ENCODE data around the gene SDF2L1. TPM values are rescaled to one million over a fixed set of nuclear protein-coding genes. Genes with fewer than 3 reads are reported as not detected.

The SDF2L1 gene
- total and polyA plus RNA-seq, 2 of the 13 experiments (the other 11 are each of a cell fraction or from before 2014, with no cell fraction given), result 18.0 to 57.4 TPM

DNA sequence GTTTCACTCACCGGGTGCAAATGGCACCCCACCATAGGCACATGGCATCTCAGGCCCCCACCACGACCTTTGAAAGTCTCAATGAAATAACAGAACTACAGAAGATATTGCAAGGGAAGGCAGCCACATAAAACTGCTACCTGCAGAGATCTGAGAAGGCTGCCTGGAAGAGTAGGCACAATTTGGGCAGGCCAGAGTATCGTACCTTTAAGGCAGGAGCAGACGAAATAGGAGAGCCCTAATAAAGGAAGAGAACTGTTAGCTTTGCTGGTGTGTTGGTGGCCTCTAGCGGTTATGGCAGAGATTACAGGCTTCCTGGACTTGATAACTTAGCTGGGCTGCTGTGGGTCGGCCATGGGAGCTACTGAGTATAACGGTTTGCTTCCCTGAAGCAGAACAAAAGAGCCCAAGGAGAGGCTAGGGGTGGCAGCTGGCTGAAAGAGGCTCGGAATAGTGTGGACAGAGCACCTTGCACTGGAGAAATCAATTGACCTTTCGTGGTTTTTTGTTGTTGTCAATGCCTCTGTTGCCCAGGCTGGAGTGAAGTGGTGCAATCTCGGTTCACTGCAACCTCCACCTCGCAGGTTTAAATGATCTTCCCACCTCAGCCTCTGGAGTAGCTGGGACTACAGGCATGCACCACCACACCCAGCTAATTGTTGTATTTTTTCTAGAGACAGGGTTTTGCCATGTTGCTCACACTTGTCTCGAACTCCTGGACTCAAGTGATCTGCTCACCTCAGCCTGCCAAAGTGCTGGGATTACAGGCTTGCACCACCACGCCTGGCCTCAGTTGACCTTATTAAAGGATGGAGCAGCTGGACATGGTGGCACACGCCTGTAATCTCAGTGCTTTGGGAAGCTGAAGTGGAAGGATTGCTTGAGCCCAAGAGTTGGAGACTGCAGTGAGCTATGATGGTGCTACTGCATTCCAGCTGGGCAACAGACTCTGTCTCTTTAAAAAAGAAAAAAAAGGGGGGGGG lies 4.8 kb downstream of the SDF2L1 start (continued):
- TF ChIP-seq AKNA (CRISPR knock-in tag; IDR thresholded peaks at IDR 0.05; ENCODE audit: borderline replicate concordance) (no peak), HMGA1 (CRISPR knock-in tag; conservative IDR thresholded peaks at IDR 0.05) (no peak), SAP130 (CRISPR knock-in tag; IDR thresholded peaks at IDR 0.05; ENCODE audit: low read depth) (peak; percentile 35; the same call in 1 of the 2 replicates), TEAD2 (CRISPR knock-in tag; IDR thresholded peaks at IDR 0.05) (no peak), ZNF687 (CRISPR knock-in tag; IDR thresholded peaks at IDR 0.05) (no peak), ZNF567 (CRISPR knock-in tag; IDR thresholded peaks at IDR 0.05; ENCODE audit: borderline replicate concordance) (no peak), TAF1 (CRISPR knock-in tag; IDR thresholded peaks at IDR 0.05) (no peak), SRSF9 (IDR thresholded peaks at IDR 0.05; ENCODE audit: borderline replicate concordance, insufficient read depth, low read depth, low read length, poor library complexity, severe bottlenecking) (no peak), ZNF383 (CRISPR knock-in tag; IDR thresholded peaks at IDR 0.05; ENCODE audit: borderline replicate concordance) (no peak), ZNF33B (CRISPR knock-in tag; IDR thresholded peaks at IDR 0.05) (peak; percentile 55; the same call in 1 of the 2 replicates), NFATC3 (CRISPR knock-in tag; IDR thresholded peaks at IDR 0.05) (no peak), ZBTB38 (CRISPR knock-in tag; IDR thresholded peaks at IDR 0.05) (no peak), HNRNPUL1 (IDR thresholded peaks at IDR 0.05; ENCODE audit: low read depth, low read length) (no peak), IKZF1 (IDR thresholded peaks at IDR 0.05) (no peak)
- TF ChIP-seq, protein P1, sequence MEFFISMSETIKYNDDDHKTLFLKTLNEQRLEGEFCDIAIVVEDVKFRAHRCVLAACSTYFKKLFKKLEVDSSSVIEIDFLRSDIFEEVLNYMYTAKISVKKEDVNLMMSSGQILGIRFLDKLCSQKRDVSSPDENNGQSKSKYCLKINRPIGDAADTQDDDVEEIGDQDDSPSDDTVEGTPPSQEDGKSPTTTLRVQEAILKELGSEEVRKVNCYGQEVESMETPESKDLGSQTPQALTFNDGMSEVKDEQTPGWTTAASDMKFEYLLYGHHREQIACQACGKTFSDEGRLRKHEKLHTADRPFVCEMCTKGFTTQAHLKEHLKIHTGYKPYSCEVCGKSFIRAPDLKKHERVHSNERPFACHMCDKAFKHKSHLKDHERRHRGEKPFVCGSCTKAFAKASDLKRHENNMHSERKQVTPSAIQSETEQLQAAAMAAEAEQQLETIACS (CRISPR knock-in tag; IDR thresholded peaks at IDR 0.05), result no peak
- TF ChIP-seq, protein P2, sequence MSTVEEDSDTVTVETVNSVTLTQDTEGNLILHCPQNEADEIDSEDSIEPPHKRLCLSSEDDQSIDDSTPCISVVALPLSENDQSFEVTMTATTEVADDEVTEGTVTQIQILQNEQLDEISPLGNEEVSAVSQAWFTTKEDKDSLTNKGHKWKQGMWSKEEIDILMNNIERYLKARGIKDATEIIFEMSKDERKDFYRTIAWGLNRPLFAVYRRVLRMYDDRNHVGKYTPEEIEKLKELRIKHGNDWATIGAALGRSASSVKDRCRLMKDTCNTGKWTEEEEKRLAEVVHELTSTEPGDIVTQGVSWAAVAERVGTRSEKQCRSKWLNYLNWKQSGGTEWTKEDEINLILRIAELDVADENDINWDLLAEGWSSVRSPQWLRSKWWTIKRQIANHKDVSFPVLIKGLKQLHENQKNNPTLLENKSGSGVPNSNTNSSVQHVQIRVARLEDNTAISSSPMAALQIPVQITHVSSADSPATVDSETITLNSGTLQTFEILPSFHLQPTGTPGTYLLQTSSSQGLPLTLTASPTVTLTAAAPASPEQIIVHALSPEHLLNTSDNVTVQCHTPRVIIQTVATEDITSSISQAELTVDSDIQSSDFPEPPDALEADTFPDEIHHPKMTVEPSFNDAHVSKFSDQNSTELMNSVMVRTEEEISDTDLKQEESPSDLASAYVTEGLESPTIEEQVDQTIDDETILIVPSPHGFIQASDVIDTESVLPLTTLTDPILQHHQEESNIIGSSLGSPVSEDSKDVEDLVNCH (CRISPR knock-in tag; IDR thresholded peaks at IDR 0.05), result no peak
